ENCODE results near the gene MYO5C. TPM values are rescaled to one million over a fixed set of nuclear protein-coding genes. Genes with fewer than 3 reads are reported as not detected.
"Not testable (repeated sequence)": the region's sequence is repeated elsewhere in the genome, so short reads cannot be mapped to it uniquely, and the experiment has no call there.

MYO5C gene
- polyA plus RNA-seq, 6 donors from 2014 or later, result 0.08 to 0.32 (median 0.22) TPM; not detected in 2

GRCh38 chr15:52179278-52180195 is 116.1 kb downstream of the MYO5C start:
- peak overlapping the region; percentile 86 to 99 (median 96) for H3K4me3 Mint-ChIP-seq
- H3K27ac Mint-ChIP-seq, result peak overlapping the region; percentile 97 to 100 (median 100)
- no peaks in the 10 kb centered on the region for H3K27me3 Mint-ChIP-seq
- H3K4me1 Mint-ChIP-seq, result peaks cover 42 to 73% (median 56%) of the 10 kb centered on the region in 3 donors
- peak; percentile 76 for ATAC-seq (ENCODE audit: low read depth in 2 of 2)
- no peaks in the 10 kb centered on the region for H3K9me3 Mint-ChIP-seq
- DNase-seq, result peak; percentile 94
- H3K36me3 Mint-ChIP-seq, result no peaks in the 10 kb centered on the region

GRCh38 chr15:52178765-52179164 is 116.8 kb downstream of the MYO5C start:
- ATAC-seq (ENCODE audit: low read depth in 2 of 2) (no peak), DNase-seq (peak; percentile 14)
- Mint-ChIP-seq H3K27ac (peak overlapping the region; percentile 97 to 99 (median 99)), H3K4me1 (peaks cover 50 to 75% (median 64%) of the 10 kb centered on the region in 3 donors), H3K36me3 (peaks cover 0 to 2% of the 10 kb centered on the region in 2 donors), H3K4me3 (peak overlapping the region; percentile 86 to 99 (median 94)), H3K9me3 (no peaks in the 10 kb centered on the region), H3K27me3 (no peaks in the 10 kb centered on the region)

GRCh38 chr15:52172869-52173268 is 122.7 kb downstream of the MYO5C start:
- Mint-ChIP-seq H3K4me3 (no peak overlapping the region), H3K27me3 (no peaks in the 10 kb centered on the region), H3K36me3 (peaks cover 11 to 12% of the 10 kb centered on the region in 2 donors), H3K27ac (peak overlapping the region in 3 of 6 donors; percentile 19 to 88 (median 45)), H3K9me3 (no peaks in the 10 kb centered on the region), H3K4me1 (peaks cover 59 to 80% (median 72%) of the 10 kb centered on the region in 3 donors)
- DNase-seq (no peak), ATAC-seq (ENCODE audit: low read depth in 2 of 2) (no peak)

DNA sequence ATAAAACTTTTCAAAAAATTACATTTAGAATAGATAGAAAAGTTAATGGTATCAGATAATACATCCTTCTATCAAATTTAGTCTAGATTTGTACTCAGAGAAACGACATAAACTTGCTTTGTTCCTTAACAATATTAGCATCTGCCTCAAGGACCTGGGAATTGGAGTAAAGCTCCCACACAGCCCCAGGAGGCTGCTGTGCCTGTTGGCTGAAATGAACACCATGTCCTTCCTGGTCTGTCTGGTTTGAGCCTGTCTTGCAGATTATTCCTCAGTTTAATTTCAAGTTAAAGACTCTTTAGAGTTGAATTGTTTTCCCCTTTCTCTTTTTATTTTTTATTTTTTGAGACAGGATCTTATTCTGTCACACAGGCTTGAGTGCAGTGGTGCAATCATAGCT is 123.8 kb downstream of the MYO5C start:
- Mint-ChIP-seq H3K27ac (peak overlapping the region in 3 of 6 donors; percentile 45 to 82 (median 50)), H3K9me3 (no peaks in the 10 kb centered on the region), H3K4me3 (peak overlapping the region in 1 of 8 donors; percentile 44), H3K4me1 (peaks cover 58 to 82% (median 74%) of the 10 kb centered on the region in 3 donors), H3K27me3 (no peaks in the 10 kb centered on the region), H3K36me3 (peaks cover 11 to 12% of the 10 kb centered on the region in 2 donors)
- ATAC-seq (ENCODE audit: low read depth in 2 of 2), result no peak
- no peak for DNase-seq

DNA sequence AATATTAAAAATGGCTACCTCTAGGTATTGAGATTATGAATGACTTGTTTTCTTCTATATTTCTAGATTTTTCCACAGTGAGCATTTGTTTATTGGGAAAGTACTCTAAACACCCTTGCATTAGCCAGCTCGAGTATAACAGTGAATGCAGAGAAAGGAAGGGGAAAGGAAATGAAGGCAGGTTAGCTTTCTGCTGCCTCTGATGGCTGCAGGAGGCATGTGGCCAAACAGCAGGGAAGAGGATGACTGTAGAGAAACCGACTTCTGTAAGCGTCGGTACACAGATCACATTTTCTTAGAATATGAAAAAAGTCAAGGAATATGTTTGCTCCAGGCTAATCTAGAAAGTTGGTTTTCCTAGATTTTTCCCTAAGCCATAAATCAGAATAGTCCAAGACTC is 124.2 kb downstream of the MYO5C start:
- Mint-ChIP-seq H3K4me3 (peak overlapping the region in 4 of 8 donors; percentile 32 to 53 (median 45)), H3K27me3 (no peaks in the 10 kb centered on the region), H3K36me3 (peaks cover 11 to 12% of the 10 kb centered on the region in 2 donors), H3K4me1 (peaks cover 58 to 82% (median 74%) of the 10 kb centered on the region in 3 donors), H3K27ac (peak overlapping the region in 3 of 6 donors; percentile 12 to 61 (median 16)), H3K9me3 (no peaks in the 10 kb centered on the region)
- DNase-seq, result no peak
- peak; percentile 56 to 65 for ATAC-seq (ENCODE audit: low read depth in 2 of 2)

DNA sequence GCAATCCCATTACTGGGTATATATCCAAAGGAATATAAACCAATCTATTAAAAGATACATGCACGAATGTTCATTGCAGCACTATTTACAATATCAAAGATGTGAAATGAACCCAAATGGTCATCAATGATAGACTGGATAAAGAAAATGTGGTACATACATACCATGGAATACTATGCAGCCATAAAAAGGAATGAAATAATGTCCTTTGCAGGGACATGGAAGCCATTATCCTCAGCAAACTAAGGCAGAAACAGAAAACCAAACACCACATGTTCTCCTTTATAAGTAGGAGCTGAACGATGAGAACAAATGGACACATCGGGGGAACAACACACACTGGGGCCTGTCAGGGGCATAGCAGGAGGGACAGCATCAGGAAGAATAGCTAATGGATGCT is 125.4 kb downstream of the MYO5C start:
- peak overlapping the region in 1 of 6 donors; percentile 82 for H3K27ac Mint-ChIP-seq
- not testable (repeated sequence) for H3K27me3 Mint-ChIP-seq; DNase-seq; H3K9me3 Mint-ChIP-seq; H3K4me3 Mint-ChIP-seq; ATAC-seq (ENCODE audit: low read depth in 2 of 2)
- H3K4me1 Mint-ChIP-seq, result peaks cover 60 to 84% (median 77%) of the 10 kb centered on the region in 3 donors
- peaks cover 11 to 12% of the 10 kb centered on the region in 2 donors for H3K36me3 Mint-ChIP-seq

DNA sequence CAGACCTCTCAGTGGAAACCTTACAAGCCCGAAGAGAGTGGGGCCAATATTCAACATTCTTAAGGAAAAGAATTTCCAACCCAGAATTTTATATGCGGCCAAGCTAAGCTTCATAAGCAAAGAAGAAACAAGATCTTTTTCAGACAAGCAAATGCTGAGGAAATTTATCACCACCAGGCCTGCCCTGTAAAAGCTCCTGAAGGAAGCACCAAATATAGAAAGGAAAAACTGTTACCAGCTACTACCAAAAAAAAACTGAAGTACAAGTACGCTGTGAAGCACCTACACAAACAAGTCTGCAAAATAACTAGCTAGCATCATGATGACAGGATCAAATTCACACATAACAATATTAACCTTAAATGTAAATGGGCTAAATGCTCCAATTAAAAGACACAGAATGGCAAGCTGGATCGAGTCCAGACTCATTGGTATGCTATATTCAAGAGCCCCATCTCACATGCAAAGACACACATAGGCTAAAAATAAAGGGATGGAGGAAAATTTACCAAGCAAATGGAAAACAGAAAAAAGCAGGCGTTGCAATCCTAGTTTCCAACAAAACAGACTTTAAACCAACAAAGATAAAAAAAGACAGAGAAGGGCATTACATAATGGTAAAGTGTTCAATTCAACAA is 130.0 kb downstream of the MYO5C start:
- H3K4me3 Mint-ChIP-seq; H3K9me3 Mint-ChIP-seq; ATAC-seq (ENCODE audit: low read depth in 2 of 2); H3K27me3 Mint-ChIP-seq; DNase-seq: not testable (repeated sequence)
- Mint-ChIP-seq H3K36me3 (peaks cover 0 to 16% of the 10 kb centered on the region in 2 donors), H3K27ac (peak overlapping the region in 4 of 6 donors; percentile 43 to 78 (median 58)), H3K4me1 (peaks cover 47 to 62% (median 57%) of the 10 kb centered on the region in 3 donors)

GRCh38 chr15:52164631-52165265 is 130.9 kb downstream of the MYO5C start:
- Mint-ChIP-seq H3K27ac (peak overlapping the region in 5 of 6 donors; percentile 4 to 95 (median 53)), H3K4me1 (peaks cover 41 to 56% (median 49%) of the 10 kb centered on the region in 3 donors), H3K9me3 (no peaks in the 10 kb centered on the region), H3K4me3 (peak overlapping the region in 2 of 8 donors; percentile 1 to 5), H3K27me3 (no peaks in the 10 kb centered on the region), H3K36me3 (peaks cover 0 to 8% of the 10 kb centered on the region in 2 donors)
- ATAC-seq (ENCODE audit: low read depth in 2 of 2) (peak; percentile 93), DNase-seq (peak; percentile 24)

- H3K27ac Mint-ChIP-seq, result peak overlapping the region in 1 of 6 donors; percentile 77
- H3K36me3 Mint-ChIP-seq, result peaks cover 6 to 9% of the 10 kb centered on the region in 2 donors
- peaks cover 40 to 47% (median 42%) of the 10 kb centered on the region in 3 donors for H3K4me1 Mint-ChIP-seq
- H3K4me3 Mint-ChIP-seq, result no peak overlapping the region
- DNase-seq (no peak), ATAC-seq (ENCODE audit: low read depth in 2 of 2) (peak; percentile 27 to 38)
- no peaks in the 10 kb centered on the region for H3K9me3 Mint-ChIP-seq
- H3K27me3 Mint-ChIP-seq, result no peaks in the 10 kb centered on the region
These were observed 132.0 kb downstream of the MYO5C start for GRCh38 chr15:52163321-52164190.

DNA sequence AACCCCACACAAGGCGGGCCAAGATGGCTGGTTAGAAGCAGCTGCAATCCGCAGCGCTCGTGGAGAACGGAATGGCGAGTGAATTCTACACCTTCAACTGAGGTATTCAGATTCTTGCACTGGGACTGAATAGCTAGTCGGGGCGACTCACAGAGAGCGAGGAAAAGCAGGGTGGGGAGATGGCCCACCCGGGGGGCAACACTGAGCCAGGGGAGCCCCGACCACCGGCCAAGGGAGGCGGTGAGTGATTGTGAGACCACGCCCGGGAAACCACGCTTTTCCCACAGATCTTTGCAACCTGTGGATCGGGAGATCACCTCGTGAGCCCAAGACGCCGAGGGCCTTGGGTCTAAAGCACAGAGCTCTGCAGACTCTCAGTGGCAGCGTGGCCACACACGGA is 132.7 kb downstream of the MYO5C start:
- peaks cover 10 to 13% of the 10 kb centered on the region in 2 donors for H3K36me3 Mint-ChIP-seq
- peaks cover 33 to 40% (median 39%) of the 10 kb centered on the region in 3 donors for H3K4me1 Mint-ChIP-seq
- H3K9me3 Mint-ChIP-seq, result no peaks in the 10 kb centered on the region
- no peak for DNase-seq
- no peak overlapping the region for H3K4me3 Mint-ChIP-seq
- no peak overlapping the region for H3K27ac Mint-ChIP-seq
- H3K27me3 Mint-ChIP-seq, result no peaks in the 10 kb centered on the region
- no peak for ATAC-seq (ENCODE audit: low read depth in 2 of 2)

DNA sequence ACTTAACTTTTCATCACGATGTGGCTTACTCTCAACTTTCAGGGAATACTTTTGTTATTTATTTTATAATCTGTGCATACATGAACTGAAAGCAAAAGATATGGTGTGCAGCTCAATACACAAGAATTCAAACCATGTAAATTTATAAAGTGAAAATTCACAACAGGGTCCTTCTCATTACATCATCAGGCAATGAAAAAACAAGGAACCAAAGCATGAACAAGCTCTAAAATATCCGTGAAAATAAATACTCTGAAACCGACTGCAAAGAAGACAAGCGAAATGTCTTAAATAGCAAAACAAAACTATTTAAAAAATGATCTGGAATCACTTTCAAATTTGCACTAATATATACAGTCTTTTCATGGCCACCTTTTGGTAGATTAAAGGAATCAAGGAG is 133.3 kb downstream of the MYO5C start:
- Mint-ChIP-seq H3K27me3 (no peaks in the 10 kb centered on the region), H3K4me1 (peaks cover 29 to 39% (median 34%) of the 10 kb centered on the region in 3 donors), H3K36me3 (peaks cover 10 to 13% of the 10 kb centered on the region in 2 donors), H3K9me3 (no peaks in the 10 kb centered on the region), H3K27ac (no peak overlapping the region), H3K4me3 (no peak overlapping the region)
- ATAC-seq (ENCODE audit: low read depth in 2 of 2) (no peak), DNase-seq (no peak)

- peaks cover 10 to 13% of the 10 kb centered on the region in 2 donors for H3K36me3 Mint-ChIP-seq
- DNase-seq (no peak), ATAC-seq (ENCODE audit: low read depth in 2 of 2) (no peak)
- H3K9me3 Mint-ChIP-seq, result no peaks in the 10 kb centered on the region
- H3K27me3 Mint-ChIP-seq, result no peaks in the 10 kb centered on the region
- H3K4me3 Mint-ChIP-seq, result no peak overlapping the region
- peaks cover 21 to 32% (median 28%) of the 10 kb centered on the region in 3 donors for H3K4me1 Mint-ChIP-seq
- no peak overlapping the region for H3K27ac Mint-ChIP-seq
These were observed 134.1 kb downstream of the MYO5C start for GRCh38 chr15:52161406-52161966.
